Gastroesophageal sphincter (tissue), 3 donors: ENCODE data around the gene SLC39A8.

Experiments
- POLR2A ChIP-seq, 2 donors: fragments of 450-650 bp; IDR thresholded peaks; one replicate each; pipeline ENCODE4 v1.6.1; 2017; ENCODE audit warnings: antibody characterized with exemption in 2 of 2, mild to moderate bottlenecking in 2 of 2, moderate library complexity in 1 of 2
- POLR2AphosphoS5 ChIP-seq: sonication (generic); formaldehyde crosslinking; IDR thresholded peaks from one replicate; pipeline ENCODE4 v1.6.1; 2017; ENCODE audit warnings: antibody characterized with exemption
- TF ChIP-seq, protein P1 (sequence below), 4 experiments: fragments of 200-600 bp in 2 of 4; fragments of 450-650 bp in 2 of 4; sonication (generic) in 1 of 4; IDR thresholded peaks; one replicate each; pipeline ENCODE4 v1.5.1; 2017 to 2019; ENCODE audit warnings: antibody characterized with exemption in 4 of 4, mild to moderate bottlenecking in 2 of 4, moderate library complexity in 2 of 4

DNA sequence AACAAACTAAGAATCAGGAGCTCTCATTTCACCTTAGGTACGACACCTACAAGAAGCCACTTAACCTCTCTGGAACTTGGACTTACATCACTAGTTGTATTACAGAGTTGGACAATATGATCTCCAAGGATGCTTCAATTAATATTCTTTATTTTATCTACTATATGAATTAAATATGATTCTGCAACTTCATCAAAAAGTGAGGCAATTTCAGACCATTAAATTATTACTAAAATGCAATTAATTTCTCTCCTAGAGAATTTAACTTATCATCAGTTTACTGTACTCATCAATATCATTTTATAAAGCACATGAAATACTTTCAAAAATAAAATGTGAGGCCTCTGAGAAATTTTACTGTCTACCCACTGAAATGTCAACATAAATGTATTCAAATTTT is 33.9 kb downstream of the SLC39A8 start:
- TF ChIP-seq POLR2AphosphoS5 (no peak), POLR2A (IDR thresholded peaks at IDR 0.05) (no peak)
- TF ChIP-seq, protein P1, sequence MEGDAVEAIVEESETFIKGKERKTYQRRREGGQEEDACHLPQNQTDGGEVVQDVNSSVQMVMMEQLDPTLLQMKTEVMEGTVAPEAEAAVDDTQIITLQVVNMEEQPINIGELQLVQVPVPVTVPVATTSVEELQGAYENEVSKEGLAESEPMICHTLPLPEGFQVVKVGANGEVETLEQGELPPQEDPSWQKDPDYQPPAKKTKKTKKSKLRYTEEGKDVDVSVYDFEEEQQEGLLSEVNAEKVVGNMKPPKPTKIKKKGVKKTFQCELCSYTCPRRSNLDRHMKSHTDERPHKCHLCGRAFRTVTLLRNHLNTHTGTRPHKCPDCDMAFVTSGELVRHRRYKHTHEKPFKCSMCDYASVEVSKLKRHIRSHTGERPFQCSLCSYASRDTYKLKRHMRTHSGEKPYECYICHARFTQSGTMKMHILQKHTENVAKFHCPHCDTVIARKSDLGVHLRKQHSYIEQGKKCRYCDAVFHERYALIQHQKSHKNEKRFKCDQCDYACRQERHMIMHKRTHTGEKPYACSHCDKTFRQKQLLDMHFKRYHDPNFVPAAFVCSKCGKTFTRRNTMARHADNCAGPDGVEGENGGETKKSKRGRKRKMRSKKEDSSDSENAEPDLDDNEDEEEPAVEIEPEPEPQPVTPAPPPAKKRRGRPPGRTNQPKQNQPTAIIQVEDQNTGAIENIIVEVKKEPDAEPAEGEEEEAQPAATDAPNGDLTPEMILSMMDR (IDR thresholded peaks at IDR 0.05): no peak
